Lower lobe of right lung (tissue), 2 donors: ENCODE results near the gene GPR89B. TPM values are rescaled to one million over a fixed set of nuclear protein-coding genes. Genes with fewer than 3 reads are reported as not detected.
"Not testable (repeated sequence)": the region's sequence is repeated elsewhere in the genome, so short reads cannot be mapped to it uniquely, and the experiment has no call there.

Experiments
- ATAC-seq, 2 donors: fragments of 200-7000 bp; cut with Tn5 transposase; one replicate each; pipeline ENCODE4 v1.9.1; 2020 to 2022; ENCODE audit warnings: mild to moderate bottlenecking in 2 of 2, moderate library complexity in 2 of 2
- DNase-seq: peaks from one replicate; pipeline ENCODE4 v3.0.0-alpha.2; 2020
- H3K27ac ChIP-seq: fragments of 200-600 bp; one replicate; pipeline ENCODE4 v1.8.0; 2022
- H3K27me3 ChIP-seq: fragments of 200-600 bp; one replicate; pipeline ENCODE4 v1.8.0; 2022; ENCODE audit warnings: low read depth
- H3K36me3 ChIP-seq: fragments of 200-600 bp; one replicate; pipeline ENCODE4 v1.8.0; 2022; ENCODE audit warnings: mild to moderate bottlenecking
- H3K4me1 ChIP-seq: fragments of 200-600 bp; one replicate; pipeline ENCODE4 v1.8.0; 2022
- H3K4me3 ChIP-seq: fragments of 200-600 bp; one replicate; pipeline ENCODE4 v1.8.0; 2022; ENCODE audit warnings: mild to moderate bottlenecking
- H3K9me3 ChIP-seq: fragments of 200-600 bp; one replicate; pipeline ENCODE4 v1.8.0; 2022
- CTCF ChIP-seq: fragments of 200-600 bp; IDR thresholded peaks from one replicate; pipeline ENCODE4 v1.8.0; 2022; ENCODE audit warnings: antibody characterized with exemption, mild to moderate bottlenecking
- intact Hi-C: fragments of 100-400 bp; cut with DNase I; formaldehyde crosslinking; loops from one replicate; pipeline ENCODE4 v1.11.0; 2022
- total RNA-seq: library from RNA; stranded (reverse); fragmentation: NEBNext Ultra II Directional; extraction: Animal tissue kit (Norgen Biotek cat#: 25700); gene quantifications from one replicate; pipeline ENCODE4 v1.2.1, GENCODE V29; 2021
- donor health status: DM: no; HTN: yes; CAD: no; lungs with severe emphysema.

Gene GPR89B
- total RNA-seq, 1 donor from 2014 or later = 9.8 TPM

- not testable (repeated sequence) for ATAC-seq, H3K36me3 ChIP-seq, H3K4me1 ChIP-seq
Measured at GRCh38 chr1:147978896-147979651, 50.9 kb downstream of the GPR89B start.

GRCh38 chr1:147985374-147985773, 57.2 kb downstream of the GPR89B start:
- ATAC-seq = not testable (repeated sequence)

More at GRCh38 chr1:147978896-147979651, 50.9 kb downstream of the GPR89B start:
- H3K27ac ChIP-seq, DNase-seq, H3K4me3 ChIP-seq, H3K27me3 ChIP-seq, intact Hi-C loops, H3K9me3 ChIP-seq: not testable (repeated sequence)

GRCh38 chr1:147987893-147988292, 59.7 kb downstream of the GPR89B start:
- H3K9me3 ChIP-seq, H3K4me1 ChIP-seq, H3K27me3 ChIP-seq, intact Hi-C loops, H3K36me3 ChIP-seq, H3K27ac ChIP-seq, ATAC-seq, H3K4me3 ChIP-seq, DNase-seq: not testable (repeated sequence)

More at GRCh38 chr1:147985374-147985773, 57.2 kb downstream of the GPR89B start:
- DNase-seq, H3K4me3 ChIP-seq, H3K9me3 ChIP-seq, H3K27ac ChIP-seq, H3K4me1 ChIP-seq, intact Hi-C loops, H3K36me3 ChIP-seq, H3K27me3 ChIP-seq: not testable (repeated sequence)

GRCh38 chr1:147992916-147993315, 64.7 kb downstream of the GPR89B start:
- H3K27ac ChIP-seq, ATAC-seq, intact Hi-C loops, H3K9me3 ChIP-seq, H3K4me1 ChIP-seq, H3K36me3 ChIP-seq, H3K27me3 ChIP-seq, DNase-seq, H3K4me3 ChIP-seq: not testable (repeated sequence)

- H3K27me3 ChIP-seq, H3K4me3 ChIP-seq, H3K4me1 ChIP-seq, H3K9me3 ChIP-seq, H3K36me3 ChIP-seq, DNase-seq, intact Hi-C loops, H3K27ac ChIP-seq, ATAC-seq: not testable (repeated sequence)
Measured at GRCh38 chr1:147993400-147993799, 65.2 kb downstream of the GPR89B start.

- DNase-seq, H3K27ac ChIP-seq, H3K4me3 ChIP-seq, H3K9me3 ChIP-seq, H3K27me3 ChIP-seq, H3K4me1 ChIP-seq, H3K36me3 ChIP-seq, intact Hi-C loops, ATAC-seq: not testable (repeated sequence)
Measured at GRCh38 chr1:147993825-147994615, 65.8 kb downstream of the GPR89B start.

GRCh38 chr1:147996088-147996487, 67.9 kb downstream of the GPR89B start:
- intact Hi-C loops, H3K9me3 ChIP-seq, ATAC-seq, H3K4me3 ChIP-seq, H3K36me3 ChIP-seq, H3K27ac ChIP-seq, H3K27me3 ChIP-seq, DNase-seq, H3K4me1 ChIP-seq: not testable (repeated sequence)

GRCh38 chr1:148007724-148008123, 79.5 kb downstream of the GPR89B start:
- intact Hi-C loops, H3K4me1 ChIP-seq, ATAC-seq, H3K36me3 ChIP-seq, H3K4me3 ChIP-seq, H3K27me3 ChIP-seq, DNase-seq, H3K27ac ChIP-seq, H3K9me3 ChIP-seq: not testable (repeated sequence)

- intact Hi-C loops = no loop called here
- Histone ChIP-seq H3K27ac (no peak overlapping the region), H3K4me1 (no peaks in the 10 kb centered on the region), H3K4me3 (no peak overlapping the region), H3K27me3 (peaks cover 13% of the 10 kb centered on the region), H3K9me3 (no peaks in the 10 kb centered on the region), H3K36me3 (no peaks in the 10 kb centered on the region)
- ATAC-seq (no peak), DNase-seq (no peak)
- TF ChIP-seq CTCF = no peak
Measured at GRCh38 chr1:148010527-148010926, 82.3 kb downstream of the GPR89B start.

GRCh38 chr1:148013177-148014144, 85.2 kb downstream of the GPR89B start:
- DNase-seq, H3K4me1 ChIP-seq, intact Hi-C loops, H3K4me3 ChIP-seq, H3K27ac ChIP-seq, H3K9me3 ChIP-seq, H3K36me3 ChIP-seq: not testable (repeated sequence)
- peak; percentile 23 to 43 for ATAC-seq
- peaks cover 13% of the 10 kb centered on the region for H3K27me3 ChIP-seq

- peaks cover 13% of the 10 kb centered on the region for H3K27me3 ChIP-seq
- DNase-seq, H3K36me3 ChIP-seq, H3K27ac ChIP-seq, H3K9me3 ChIP-seq, H3K4me1 ChIP-seq, intact Hi-C loops: not testable (repeated sequence)
- peak overlapping the region; percentile 23 for H3K4me3 ChIP-seq
- peak; percentile 55 to 70 for ATAC-seq
Measured at GRCh38 chr1:148014289-148015200, 86.3 kb downstream of the GPR89B start.
